BE2C (cell line): ENCODE data around the gene TOMM40.

Experiments
- DNase-seq: peaks from one replicate; pipeline ENCODE4 v3.0.0-alpha.2; 2020
- H3K27me3 ChIP-seq: fragments of 250-450 bp; sonication (Bioruptor Pico); 2 replicates; pipeline ENCODE4 v1.5.1; 2020; ENCODE audit warnings: mild to moderate bottlenecking
- H3K36me3 ChIP-seq: fragments of 250-450 bp; sonication (Bioruptor Pico); 2 replicates; pipeline ENCODE4 v1.5.1; 2020; ENCODE audit warnings: mild to moderate bottlenecking
- H3K4me1 ChIP-seq: fragments of 250-450 bp; sonication (Bioruptor Pico); 2 replicates; pipeline ENCODE4 v1.5.1; 2020
- H3K4me3 ChIP-seq: 2 replicates; pipeline ENCODE4 v1.5.1; 2011; ENCODE audit warnings: low read depth, low read length
- H3K9me3 ChIP-seq: fragments of 250-450 bp; sonication (Bioruptor Pico); 2 replicates; pipeline ENCODE4 v1.5.1; 2020
- TF ChIP-seq, protein P1 (sequence below): IDR thresholded peaks from 2 replicates; pipeline ENCODE4 v1.5.1; 2012; ENCODE audit warnings: mild to moderate bottlenecking, low read depth, low read length

TOMM40 gene

DNA sequence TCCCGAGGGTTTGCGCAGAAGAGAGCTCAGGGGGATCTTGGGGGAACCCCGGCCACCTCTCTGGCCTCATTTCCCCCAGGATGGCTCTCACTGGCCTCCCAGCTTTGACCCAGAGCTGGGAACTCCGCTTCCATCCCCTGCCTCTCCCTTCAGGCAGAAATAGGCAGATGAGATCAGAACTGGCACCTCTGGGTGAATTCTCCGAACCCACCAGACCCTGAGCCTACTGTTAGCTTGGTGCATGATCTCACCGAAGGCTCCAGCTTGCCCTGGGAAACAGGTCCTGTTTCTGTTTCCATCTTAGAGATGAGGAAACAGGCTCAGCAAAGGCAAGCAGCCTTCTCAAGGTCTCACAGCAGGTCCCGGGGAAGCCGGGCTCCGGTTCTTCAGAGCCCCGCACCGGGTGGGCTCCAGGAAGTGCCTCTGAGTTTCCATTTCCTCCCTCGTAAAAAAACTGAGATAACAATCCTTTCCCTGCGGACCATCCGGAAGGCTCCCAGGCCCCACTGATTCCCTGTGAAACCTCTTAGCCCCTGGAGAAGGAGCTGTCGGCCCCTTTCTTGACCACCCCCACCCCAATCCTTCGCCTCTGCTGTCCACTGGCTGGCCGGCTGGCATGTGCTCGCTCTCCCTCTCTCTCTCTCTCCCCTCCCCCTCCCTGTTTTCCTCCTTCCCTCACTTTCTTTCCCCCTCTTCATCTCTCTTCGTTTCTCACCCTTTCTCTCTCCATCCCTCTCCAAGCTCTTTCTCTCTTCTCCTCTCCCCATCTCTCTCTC is 42.8 kb upstream of the TOMM40 start:
- DNase-seq, result peak; percentile 31
- H3K4me3 ChIP-seq, result peak overlapping the region; percentile 71
- no peaks in the 10 kb centered on the region for H3K36me3 ChIP-seq
- peaks cover 9% of the 10 kb centered on the region for H3K27me3 ChIP-seq
- TF ChIP-seq, protein P1, sequence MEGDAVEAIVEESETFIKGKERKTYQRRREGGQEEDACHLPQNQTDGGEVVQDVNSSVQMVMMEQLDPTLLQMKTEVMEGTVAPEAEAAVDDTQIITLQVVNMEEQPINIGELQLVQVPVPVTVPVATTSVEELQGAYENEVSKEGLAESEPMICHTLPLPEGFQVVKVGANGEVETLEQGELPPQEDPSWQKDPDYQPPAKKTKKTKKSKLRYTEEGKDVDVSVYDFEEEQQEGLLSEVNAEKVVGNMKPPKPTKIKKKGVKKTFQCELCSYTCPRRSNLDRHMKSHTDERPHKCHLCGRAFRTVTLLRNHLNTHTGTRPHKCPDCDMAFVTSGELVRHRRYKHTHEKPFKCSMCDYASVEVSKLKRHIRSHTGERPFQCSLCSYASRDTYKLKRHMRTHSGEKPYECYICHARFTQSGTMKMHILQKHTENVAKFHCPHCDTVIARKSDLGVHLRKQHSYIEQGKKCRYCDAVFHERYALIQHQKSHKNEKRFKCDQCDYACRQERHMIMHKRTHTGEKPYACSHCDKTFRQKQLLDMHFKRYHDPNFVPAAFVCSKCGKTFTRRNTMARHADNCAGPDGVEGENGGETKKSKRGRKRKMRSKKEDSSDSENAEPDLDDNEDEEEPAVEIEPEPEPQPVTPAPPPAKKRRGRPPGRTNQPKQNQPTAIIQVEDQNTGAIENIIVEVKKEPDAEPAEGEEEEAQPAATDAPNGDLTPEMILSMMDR, result no peak
- peaks cover 24% of the 10 kb centered on the region for H3K4me1 ChIP-seq
- no peaks in the 10 kb centered on the region for H3K9me3 ChIP-seq

DNA sequence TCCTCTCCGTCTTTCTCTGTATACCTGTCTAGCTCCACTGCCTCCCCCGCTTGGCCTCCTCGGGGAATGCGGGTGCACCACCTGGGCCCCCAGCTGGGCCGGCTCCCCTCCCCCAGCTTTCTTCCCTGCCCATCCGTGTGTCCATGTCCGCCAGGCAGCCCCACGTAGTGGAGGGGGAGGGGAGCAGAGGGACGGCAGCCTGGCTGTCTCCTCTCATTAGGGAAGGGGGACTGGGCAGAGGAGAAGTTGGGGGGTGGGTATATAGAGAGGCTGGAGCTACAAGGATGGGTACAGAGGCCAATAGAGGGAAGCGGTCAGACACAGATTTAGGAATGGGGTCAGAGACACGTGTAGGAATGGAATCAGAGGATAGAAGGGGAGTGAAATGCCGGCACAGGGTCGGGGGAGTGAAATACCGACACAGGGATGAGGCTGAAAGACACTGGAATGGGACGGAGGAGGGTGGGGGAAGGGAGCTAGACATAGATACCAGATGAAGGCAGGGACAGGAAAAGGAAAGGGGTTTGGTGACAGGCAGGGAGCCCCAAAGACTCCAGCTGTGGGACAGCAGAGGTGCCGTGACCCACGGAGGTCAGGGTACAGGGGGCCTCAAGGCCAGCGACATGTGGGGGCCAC is 42.1 kb upstream of the TOMM40 start:
- Histone ChIP-seq H3K4me3 (peak overlapping the region; percentile 71), H3K36me3 (no peaks in the 10 kb centered on the region), H3K9me3 (no peaks in the 10 kb centered on the region), H3K4me1 (peaks cover 24% of the 10 kb centered on the region), H3K27me3 (peaks cover 9% of the 10 kb centered on the region)
- TF ChIP-seq, protein P1, result no peak
- peak; percentile 47 for DNase-seq

DNA sequence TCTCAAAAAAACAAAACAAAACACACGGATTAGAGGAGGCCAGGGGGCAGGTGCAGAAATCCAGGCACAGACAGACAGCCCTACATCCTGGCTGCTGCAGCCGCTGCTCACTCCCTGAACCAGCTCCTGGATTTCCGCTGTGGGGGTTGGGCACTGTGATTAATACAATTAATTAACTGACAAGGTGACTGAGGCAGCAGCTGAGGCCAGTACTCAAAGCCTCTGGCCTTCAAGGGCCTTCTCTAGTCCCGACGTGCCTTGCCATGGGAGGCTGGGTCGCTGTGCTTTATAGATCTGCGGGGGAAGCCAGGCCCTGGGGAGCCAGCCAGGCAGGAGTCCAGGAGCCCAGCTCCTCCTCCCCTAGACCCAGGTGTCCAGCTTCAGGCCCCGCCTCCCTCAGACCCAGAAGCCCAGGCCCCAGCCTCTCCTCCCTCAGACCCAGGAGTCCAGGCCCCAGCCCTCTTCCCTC is 40.4 kb upstream of the TOMM40 start:
- Histone ChIP-seq H3K36me3 (no peaks in the 10 kb centered on the region), H3K27me3 (peaks cover 9% of the 10 kb centered on the region), H3K9me3 (no peaks in the 10 kb centered on the region), H3K4me1 (peaks cover 24% of the 10 kb centered on the region), H3K4me3 (no peak overlapping the region)
- TF ChIP-seq, protein P1, result no peak
- peak; percentile 69 for DNase-seq

DNA sequence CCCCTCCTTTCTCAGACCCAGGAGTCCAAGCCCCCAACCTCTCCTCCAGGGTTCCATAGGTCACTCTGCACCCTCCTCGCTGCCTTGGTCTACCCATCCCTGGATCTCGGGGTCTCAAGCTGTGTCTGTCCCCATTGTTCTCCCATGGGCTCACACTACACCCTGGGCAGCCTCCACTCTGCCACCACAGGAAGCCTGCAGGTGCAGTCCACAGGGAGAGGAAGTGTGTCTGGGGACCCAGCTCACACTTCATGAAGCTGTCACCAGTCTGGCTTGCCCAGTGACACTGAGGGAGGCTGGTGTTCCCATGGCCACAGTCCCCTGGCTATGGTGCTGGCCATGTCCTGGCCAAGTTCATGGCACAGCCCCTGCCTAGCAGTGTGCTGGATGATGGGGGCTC is 39.6 kb upstream of the TOMM40 start:
- TF ChIP-seq, protein P1, result no peak
- Histone ChIP-seq H3K4me3 (no peak overlapping the region), H3K36me3 (no peaks in the 10 kb centered on the region), H3K4me1 (peaks cover 24% of the 10 kb centered on the region), H3K9me3 (no peaks in the 10 kb centered on the region), H3K27me3 (peaks cover 9% of the 10 kb centered on the region)
- DNase-seq, result no peak

DNA sequence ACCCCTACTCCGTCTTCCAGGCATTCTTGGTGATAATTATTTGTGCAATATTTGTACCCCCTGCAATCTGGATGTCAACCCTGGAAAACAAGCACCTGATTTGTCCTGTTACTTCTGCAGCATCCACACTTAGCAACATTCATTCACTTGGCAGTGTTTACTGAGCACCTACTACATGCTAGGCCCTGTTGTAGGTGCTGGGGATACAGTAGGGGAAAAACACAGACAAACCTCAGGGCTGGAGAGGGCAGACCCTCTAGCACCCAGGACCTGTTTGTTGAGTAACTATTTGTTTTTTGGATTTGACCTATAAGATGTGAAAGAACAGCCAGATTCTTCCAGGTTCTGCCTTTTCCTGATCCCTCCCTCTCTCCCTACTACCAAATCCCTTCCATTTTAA is 35.4 kb upstream of the TOMM40 start:
- DNase-seq, result no peak
- Histone ChIP-seq H3K4me1 (peaks cover 10% of the 10 kb centered on the region), H3K36me3 (no peaks in the 10 kb centered on the region), H3K27me3 (no peaks in the 10 kb centered on the region), H3K4me3 (no peak overlapping the region), H3K9me3 (no peaks in the 10 kb centered on the region)
- TF ChIP-seq, protein P1, result no peak
